CD4-positive, alpha-beta T cell treated with Interleukin-4 for 4 hours (primary cell): Measurements from ENCODE around the gene SPTSSB.

Experiments
- DNase-seq: peaks from one replicate; pipeline ENCODE4 v3.0.0-alpha.2; 2020

The SPTSSB gene

GRCh38 chr3:161390200-161390599 lies 18.9 kb upstream of the SPTSSB start:
- no peak for DNase-seq

GRCh38 chr3:161389445-161390035 lies 18.2 kb upstream of the SPTSSB start:
- DNase-seq, result no peak

GRCh38 chr3:161388855-161389254 lies 17.5 kb upstream of the SPTSSB start:
- DNase-seq, result no peak

- DNase-seq, result no peak
Measured at GRCh38 chr3:161386991-161387770, 15.9 kb upstream of the SPTSSB start.

GRCh38 chr3:161372321-161373260 lies 1.3 kb upstream of the SPTSSB start:
- DNase-seq, result no peak

GRCh38 chr3:161369531-161369930 lies 1.8 kb downstream of the SPTSSB start:
- DNase-seq, result no peak

GRCh38 chr3:161366094-161366493 lies 5.2 kb downstream of the SPTSSB start:
- DNase-seq, result no peak

- DNase-seq, result no peak
Measured at GRCh38 chr3:161358488-161358887, 12.8 kb downstream of the SPTSSB start.

GRCh38 chr3:161356287-161356686 lies 15.0 kb downstream of the SPTSSB start:
- DNase-seq, result no peak

- DNase-seq, result no peak
Measured at GRCh38 chr3:161355508-161355907, 15.8 kb downstream of the SPTSSB start.

GRCh38 chr3:161354554-161354953 lies 16.8 kb downstream of the SPTSSB start:
- DNase-seq, result no peak

- no peak for DNase-seq
Measured at GRCh38 chr3:161351330-161351729, 20.0 kb downstream of the SPTSSB start.

- DNase-seq, result no peak
Measured at GRCh38 chr3:161350916-161351315, 20.4 kb downstream of the SPTSSB start.

- DNase-seq, result peak; percentile 80
Measured at GRCh38 chr3:161349529-161350312, 21.6 kb downstream of the SPTSSB start.

- DNase-seq, result peak; percentile 17
Measured at GRCh38 chr3:161348796-161349400, 22.4 kb downstream of the SPTSSB start.

- DNase-seq, result no peak
Measured at GRCh38 chr3:161347726-161348125, 23.6 kb downstream of the SPTSSB start.

GRCh38 chr3:161345023-161345422 lies 26.3 kb downstream of the SPTSSB start:
- no peak for DNase-seq

- DNase-seq, result no peak
Measured at GRCh38 chr3:161343986-161344385, 27.3 kb downstream of the SPTSSB start.

- DNase-seq, result no peak
Measured at GRCh38 chr3:161343540-161343939, 27.8 kb downstream of the SPTSSB start.

- no peak for DNase-seq
Measured at GRCh38 chr3:161342629-161343028, 28.7 kb downstream of the SPTSSB start.

- no peak for DNase-seq
Measured at GRCh38 chr3:161339517-161340500, 31.5 kb downstream of the SPTSSB start.
